Natural killer cell (primary cell): ENCODE results near the gene DOCK6. TPM values are rescaled to one million over a fixed set of nuclear protein-coding genes. Genes with fewer than 3 reads are reported as not detected.

ENCODE experiments used
- ATAC-seq, 3 donors: fragments of 150-1000 bp in 2 of 3; fragments of 200-7000 bp in 1 of 3; cut with Tn5 transposase; 1 replicate in 1 of 3; 2 replicates in 2 of 3; pipeline ENCODE4 v1.10.0; 2021; ENCODE audit warnings: mild to moderate bottlenecking in 2 of 3, moderate library complexity in 2 of 3
- DNase-seq, 2 donors: peaks; one replicate each; pipeline versions ENCODE4 v3.0.0 to v3.0.0-alpha.2; 2013 to 2021; ENCODE audit warnings: mixed read lengths in 1 of 2
- H3K27ac ChIP-seq: one replicate; pipeline ENCODE4 v1.5.1; 2013; ENCODE audit warnings: mild to moderate bottlenecking, low read length
- H3K27me3 ChIP-seq: one replicate; pipeline ENCODE4 v1.6.1; 2013; ENCODE audit warnings: low read length; ENCODE audit not compliant: control insufficient read depth, insufficient read depth
- H3K36me3 ChIP-seq: one replicate; pipeline ENCODE4 v1.6.1; 2013; ENCODE audit warnings: low read length; ENCODE audit not compliant: control insufficient read depth, insufficient read depth
- H3K4me1 ChIP-seq: one replicate; pipeline ENCODE4 v1.6.1; 2013; ENCODE audit warnings: low read length; ENCODE audit not compliant: control insufficient read depth, insufficient read depth
- H3K4me3 ChIP-seq: one replicate; pipeline ENCODE4 v1.5.1; 2013; ENCODE audit warnings: low read length
- H3K9me3 ChIP-seq: one replicate; pipeline ENCODE4 v1.6.1; 2013; ENCODE audit warnings: low read length; ENCODE audit not compliant: control insufficient read depth, insufficient read depth
- H3K27ac Mint-ChIP-seq, 2 donors: one replicate each; pipeline ENCODE4 v1.8.0; 2022; ENCODE audit warnings: mild to moderate bottlenecking in 2 of 2, mixed read lengths in 2 of 2, moderate library complexity in 1 of 2
- H3K27me3 Mint-ChIP-seq, 2 donors: one replicate each; pipeline ENCODE4 v1.8.0; 2022; ENCODE audit warnings: low read depth in 2 of 2, mixed read lengths in 2 of 2
- H3K36me3 Mint-ChIP-seq: one replicate; pipeline ENCODE4 v1.8.0; 2022; ENCODE audit warnings: mixed read lengths
- H3K4me1 Mint-ChIP-seq, 2 donors: one replicate each; pipeline ENCODE4 v1.8.0; 2022; ENCODE audit warnings: mixed read lengths in 2 of 2
- H3K4me3 Mint-ChIP-seq: one replicate; pipeline ENCODE4 v1.8.0; 2022; ENCODE audit warnings: mild to moderate bottlenecking, moderate library complexity, mixed read lengths
- H3K9me3 Mint-ChIP-seq, 2 donors: one replicate each; pipeline ENCODE4 v1.8.0; 2022; ENCODE audit warnings: mixed read lengths in 2 of 2
- CTCF ChIP-seq: fragments of 200-600 bp; IDR thresholded peaks from one replicate; pipeline ENCODE4 v1.8.0; 2022; ENCODE audit warnings: antibody characterized with exemption
- WGBS: methylation state at CpG from one replicate; pipeline ENCODE4 v1.1.7; 2013; ENCODE audit warnings: missing lambda C conversion rate; ENCODE audit not compliant: insufficient coverage; 5-methylcytosine and 5-hydroxymethylcytosine counted together
- intact Hi-C: fragments of 100-400 bp; cut with micrococcal nuclease; formaldehyde crosslinking; loops from one replicate; pipeline ENCODE4 v1.14.2; 2022
- total RNA-seq, 4 donors: library from RNA; stranded (reverse); fragments of 120-200 nt in 1 of 4; gene quantifications; one replicate each; pipeline versions ENCODE4 v1.2.3 to v1.2.4, GENCODE V29; 2013 to 2022

The DOCK6 gene
- total RNA-seq, 3 donors from 2014 or later (not counting 1 experiment from before 2014, with no cell fraction given): 0.82 to 2.3 (median 0.86) TPM

- H3K4me3 Mint-ChIP-seq: no peak overlapping the region
- H3K27me3 Mint-ChIP-seq: peaks cover 0 to 12% of the 10 kb centered on the region in 2 donors
- WGBS: 91% methylated on average over 15 of the region's 15 CpGs
- Histone ChIP-seq H3K27ac (no peak overlapping the region), H3K36me3 (no peaks in the 10 kb centered on the region), H3K4me1 (peaks cover 13% of the 10 kb centered on the region), H3K27me3 (no peaks in the 10 kb centered on the region), H3K9me3 (no peaks in the 10 kb centered on the region), H3K4me3 (no peak overlapping the region)
- H3K27ac Mint-ChIP-seq: no peak overlapping the region
- DNase-seq (no peak), ATAC-seq (no peak)
- no peaks in the 10 kb centered on the region for H3K36me3 Mint-ChIP-seq
- no peak for TF ChIP-seq CTCF
- H3K9me3 Mint-ChIP-seq: no peaks in the 10 kb centered on the region
- H3K4me1 Mint-ChIP-seq: peaks cover 0 to 29% of the 10 kb centered on the region in 2 donors
- intact Hi-C loops: no loop called here
Observed at GRCh38 chr19:11200015-11200574, 62.2 kb downstream of the DOCK6 start.

DNA sequence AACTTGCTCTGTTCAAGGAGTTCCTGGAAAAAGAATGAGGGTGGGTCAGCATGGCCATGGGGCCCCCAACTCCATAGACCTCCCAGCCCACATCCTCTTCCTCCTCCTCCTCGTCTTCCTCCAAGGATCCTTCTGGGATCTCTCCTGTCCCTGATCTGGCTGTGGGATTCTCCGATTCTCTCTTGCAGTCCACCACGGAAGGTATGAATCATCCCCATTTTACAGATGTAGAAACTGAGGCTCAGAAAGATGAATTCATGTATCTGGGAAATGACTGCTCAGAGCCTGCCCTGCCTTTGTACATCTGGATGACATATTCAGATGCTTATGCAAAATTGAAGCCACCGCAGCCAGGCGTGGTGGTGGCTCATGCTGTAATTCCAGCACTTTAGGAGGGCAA, 62.8 kb downstream of the DOCK6 start:
- Mint-ChIP-seq H3K27ac (no peak overlapping the region), H3K4me1 (peaks cover 0 to 29% of the 10 kb centered on the region in 2 donors), H3K4me3 (peak overlapping the region; percentile 47), H3K9me3 (no peaks in the 10 kb centered on the region), H3K27me3 (peaks cover 0 to 12% of the 10 kb centered on the region in 2 donors), H3K36me3 (no peaks in the 10 kb centered on the region)
- Histone ChIP-seq H3K4me3 (no peak overlapping the region), H3K4me1 (peaks cover 13% of the 10 kb centered on the region), H3K27me3 (no peaks in the 10 kb centered on the region), H3K27ac (no peak overlapping the region), H3K9me3 (no peaks in the 10 kb centered on the region), H3K36me3 (no peaks in the 10 kb centered on the region)
- no peak for TF ChIP-seq CTCF
- DNase-seq: no peak
- 82% methylated on average over 5 of the region's 5 CpGs for WGBS
- no peak for ATAC-seq
- intact Hi-C loops: no loop called here

- 90% methylated on average over 7 of the region's 7 CpGs for WGBS
- TF ChIP-seq CTCF: no peak
- intact Hi-C loops: no loop called here
- DNase-seq: no peak
- no peaks in the 10 kb centered on the region for H3K27me3 ChIP-seq
- ATAC-seq: no peak
- Mint-ChIP-seq H3K27ac (no peak overlapping the region), H3K27me3 (peaks cover 0 to 8% of the 10 kb centered on the region in 2 donors), H3K4me3 (peak overlapping the region; percentile 88), H3K4me1 (peaks cover 0 to 24% of the 10 kb centered on the region in 2 donors), H3K9me3 (no peaks in the 10 kb centered on the region), H3K36me3 (no peaks in the 10 kb centered on the region)
- no peak overlapping the region for H3K4me3 ChIP-seq
- H3K36me3 ChIP-seq: no peaks in the 10 kb centered on the region
- peaks cover 13% of the 10 kb centered on the region for H3K4me1 ChIP-seq
- H3K27ac ChIP-seq: no peak overlapping the region
- H3K9me3 ChIP-seq: no peaks in the 10 kb centered on the region
Observed at GRCh38 chr19:11198769-11199424, 63.4 kb downstream of the DOCK6 start.
